ENCODE data around the gene ABCC4.

The ABCC4 gene

DNA sequence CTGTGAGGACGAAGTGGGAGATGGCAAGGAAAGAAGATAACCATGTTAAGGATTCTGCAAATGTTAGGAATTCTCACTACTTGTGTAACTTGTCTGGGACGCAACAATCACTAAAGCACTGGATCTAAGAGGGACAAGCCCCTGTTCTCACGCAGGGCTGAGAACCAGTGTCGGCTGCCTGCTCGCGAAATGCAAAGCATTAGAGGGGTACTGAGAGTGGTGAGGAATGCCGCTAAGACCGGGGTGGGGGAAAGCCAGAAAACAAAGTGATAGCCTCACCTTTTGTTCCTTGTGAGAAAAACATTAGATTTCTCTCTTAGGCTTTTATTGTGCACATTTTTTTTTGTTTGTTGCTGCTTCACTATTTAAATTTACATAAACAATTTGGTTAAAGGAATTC lies 241.9 kb downstream of the ABCC4 start:
- DNase-seq (ENCODE audit: low read depth in 2 of 2): no peak

DNA sequence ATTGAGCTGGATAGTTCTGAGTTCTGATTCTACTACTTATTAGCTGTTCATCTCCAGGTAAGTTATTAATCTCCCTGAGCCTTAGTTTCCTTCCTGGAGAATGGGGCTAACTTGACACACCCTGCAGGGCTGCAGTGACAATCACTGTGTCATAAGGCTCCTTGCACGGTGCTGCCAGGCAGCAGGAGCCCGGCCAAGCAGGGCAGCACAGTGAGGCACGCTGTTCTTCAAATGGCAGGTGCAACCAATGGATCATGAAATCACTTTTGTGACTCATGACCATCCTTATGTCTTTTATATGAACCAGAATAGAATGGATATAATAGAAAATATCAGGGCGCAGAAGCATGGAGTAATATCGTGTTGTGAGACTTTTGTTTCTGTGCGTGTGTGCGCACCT lies 242.6 kb downstream of the ABCC4 start:
- DNase-seq (ENCODE audit: low read depth in 2 of 2): no peak

DNA sequence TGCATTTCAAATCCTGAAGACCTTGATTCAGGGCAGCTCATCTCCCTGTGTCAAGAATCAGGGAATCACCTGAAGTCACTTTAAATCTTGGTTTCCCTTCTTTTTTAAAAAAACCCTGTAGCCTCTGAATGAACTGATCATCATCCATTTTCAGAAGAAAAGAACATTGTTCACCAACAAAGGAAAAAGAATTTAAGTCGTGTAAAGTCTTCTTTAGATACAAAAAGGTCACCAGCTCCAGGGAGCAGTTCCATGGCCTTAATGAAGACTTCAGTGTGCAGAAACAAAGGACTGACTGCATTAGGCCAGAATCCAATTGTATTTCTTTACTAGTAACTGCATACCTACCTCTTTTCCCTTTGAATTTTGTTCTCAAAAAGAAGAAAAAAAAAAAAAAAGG lies 245.0 kb downstream of the ABCC4 start:
- DNase-seq (ENCODE audit: low read depth in 2 of 2): no peak

DNA sequence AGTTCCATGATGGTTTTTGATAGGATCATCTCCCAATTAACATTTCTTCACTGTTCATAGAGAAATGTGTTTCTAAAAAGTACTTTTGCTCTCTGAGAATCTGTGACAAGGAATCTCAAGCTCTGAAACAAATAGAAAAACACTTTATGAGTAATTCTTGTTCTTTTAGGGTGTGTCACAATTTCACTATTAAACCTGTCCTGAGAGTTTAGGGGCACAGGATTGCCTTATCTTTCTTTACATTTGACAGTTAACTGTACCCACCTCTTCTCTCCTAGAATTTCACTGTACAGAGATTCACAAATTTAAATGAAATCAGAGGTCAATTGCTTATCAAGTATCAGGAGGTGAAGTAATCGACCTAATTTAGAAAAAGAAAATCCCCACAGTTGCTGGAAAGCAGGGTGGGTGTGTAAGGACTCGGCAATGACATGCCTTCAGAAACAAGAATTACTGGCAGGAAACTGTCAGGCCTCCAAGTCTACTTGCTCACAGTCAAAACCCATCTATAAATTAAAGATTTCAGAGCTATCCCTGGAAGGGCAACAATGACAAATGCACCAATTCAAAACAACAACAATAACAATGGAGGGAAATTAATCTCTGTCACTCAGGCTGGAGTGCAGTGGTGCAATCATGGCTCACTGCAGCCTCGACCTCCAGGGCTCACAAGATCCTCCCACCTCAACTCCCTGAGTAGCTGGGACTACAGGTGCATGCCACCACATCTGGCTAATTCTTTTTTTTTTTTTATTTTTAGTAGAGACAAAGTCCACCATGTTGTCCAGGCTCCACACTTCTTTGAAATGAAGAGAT lies 250.2 kb downstream of the ABCC4 start:
- DNase-seq (ENCODE audit: low read depth in 2 of 2): no peak

DNA sequence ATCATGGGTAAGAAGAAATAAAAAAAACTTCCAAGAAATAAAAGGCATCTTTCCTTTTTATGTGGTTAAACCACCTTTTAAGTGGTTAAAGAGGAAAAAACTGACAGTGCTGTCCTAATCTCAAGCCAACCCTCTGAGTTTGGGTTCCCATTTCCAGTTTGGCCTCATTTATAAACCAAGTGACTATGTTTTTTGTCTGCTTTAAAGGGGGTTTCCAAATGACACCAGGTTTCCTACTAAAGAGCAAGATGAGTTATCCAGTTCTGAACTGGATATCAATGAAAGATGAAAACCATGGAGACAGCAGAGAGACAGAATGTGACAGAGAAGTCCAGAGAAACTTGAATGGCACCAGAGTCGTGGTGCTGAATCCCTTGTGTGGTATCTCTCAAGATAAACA lies 251.5 kb downstream of the ABCC4 start:
- DNase-seq (ENCODE audit: low read depth in 2 of 2): no peak

DNA sequence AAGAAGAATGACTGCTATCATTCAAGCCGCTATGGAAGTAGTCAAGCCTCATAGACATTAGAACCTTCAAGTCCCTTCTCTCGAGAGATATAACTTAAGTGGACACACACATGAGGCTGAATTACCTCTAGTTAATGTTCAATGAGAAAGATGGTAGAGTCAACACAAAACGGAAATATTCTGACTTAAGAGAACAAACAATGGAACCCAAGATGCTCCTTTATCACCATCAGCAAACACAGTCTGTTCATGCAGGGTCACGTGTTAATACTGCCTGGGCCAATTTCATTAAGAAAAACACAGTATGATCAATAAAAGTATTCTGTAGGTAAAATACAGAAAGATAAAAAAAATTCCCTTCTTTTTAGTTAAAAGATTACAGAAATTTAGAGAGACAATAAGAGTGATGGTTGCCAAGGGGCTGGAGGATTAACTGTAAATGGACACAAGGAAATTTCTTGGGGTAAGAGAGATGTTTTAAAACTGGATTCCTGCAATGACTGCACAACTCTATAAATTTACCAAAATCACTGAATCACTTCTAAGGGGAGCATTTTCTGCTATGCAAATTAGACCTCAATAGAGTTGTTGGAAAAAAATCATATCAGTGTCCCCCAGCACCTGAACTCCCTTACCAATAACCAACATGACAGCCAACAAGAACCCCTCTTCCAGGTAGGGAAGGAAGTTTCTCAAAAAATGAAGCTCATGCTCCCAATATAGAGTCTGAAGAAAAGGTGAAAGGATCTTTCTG lies 256.6 kb downstream of the ABCC4 start:
- DNase-seq (ENCODE audit: low read depth in 2 of 2): no peak

DNA sequence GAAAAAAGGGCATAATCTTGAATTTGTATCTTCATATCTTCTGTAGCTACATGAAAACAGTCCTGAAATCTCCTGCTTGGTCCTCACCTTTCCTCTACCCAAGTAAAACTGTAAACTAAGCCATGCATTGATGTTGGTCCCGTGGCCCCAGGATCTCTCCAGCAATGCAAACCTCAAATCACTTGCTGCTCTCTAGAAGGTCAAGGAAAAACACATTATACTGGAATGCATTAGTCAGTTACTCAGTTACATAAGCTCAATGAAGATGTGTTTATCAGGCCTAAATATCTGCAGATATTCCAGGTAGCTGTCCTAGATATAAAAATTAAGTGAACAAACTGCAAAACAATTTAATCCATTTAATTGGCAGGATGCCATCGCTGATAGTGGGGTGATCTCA lies 261.8 kb downstream of the ABCC4 start:
- DNase-seq (ENCODE audit: low read depth in 2 of 2): no peak

DNA sequence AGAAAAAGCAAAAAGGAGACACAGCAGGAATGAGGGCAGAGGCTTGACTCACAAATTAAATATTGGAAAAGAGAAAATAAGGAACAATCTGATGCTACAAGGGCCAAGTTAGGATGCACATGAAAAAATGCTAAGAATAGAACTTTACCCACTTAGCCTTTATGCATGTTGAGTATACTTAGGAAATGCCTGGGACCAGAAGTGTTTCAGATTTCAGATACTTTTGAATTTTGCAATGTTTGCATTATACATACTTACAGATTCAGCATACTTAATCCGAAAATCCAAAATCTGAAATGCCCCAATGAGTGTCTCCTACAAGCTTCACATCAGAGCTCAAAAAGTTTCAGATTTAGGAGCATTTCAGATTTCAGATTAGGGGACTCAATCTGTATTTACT lies 262.3 kb downstream of the ABCC4 start:
- DNase-seq (ENCODE audit: low read depth in 2 of 2): no peak

DNA sequence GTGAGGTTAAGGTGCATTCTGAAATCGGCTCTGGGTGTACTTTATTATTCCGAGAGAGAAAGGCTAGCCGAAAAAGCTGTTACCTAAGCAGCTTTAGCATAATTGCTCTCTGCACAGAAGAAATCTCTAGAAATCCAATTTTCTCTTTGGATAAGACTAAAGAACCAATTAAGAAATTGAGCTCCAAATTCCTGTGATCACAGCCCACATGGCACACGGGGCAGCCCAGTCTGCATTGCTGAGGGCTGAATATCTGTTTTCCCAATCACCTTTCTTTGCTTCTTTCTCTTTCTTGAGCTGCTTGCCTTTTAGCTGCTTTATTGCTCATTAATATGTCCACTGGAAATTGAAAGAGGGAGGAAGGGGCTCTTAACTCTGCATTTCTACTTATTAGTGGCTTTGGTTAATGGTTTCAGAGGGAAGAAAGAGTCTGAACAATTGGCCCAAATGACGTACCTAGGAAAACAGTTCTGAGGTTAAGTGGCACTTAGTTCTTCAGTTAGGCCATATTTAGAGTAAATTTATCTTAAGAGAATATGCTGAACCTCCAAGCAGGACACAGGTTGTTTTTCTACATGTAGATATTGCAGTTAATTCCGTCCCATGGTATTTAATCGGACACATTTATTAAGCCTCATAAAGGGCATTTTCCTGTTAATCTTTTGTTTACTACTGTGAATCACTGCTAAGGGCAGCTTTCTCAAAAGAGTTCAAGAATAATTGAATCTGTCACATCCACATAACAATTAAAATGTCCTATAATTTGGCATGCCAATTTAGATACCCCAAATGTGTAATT lies 265.7 kb downstream of the ABCC4 start:
- DNase-seq (ENCODE audit: low read depth in 2 of 2): no peak

DNA sequence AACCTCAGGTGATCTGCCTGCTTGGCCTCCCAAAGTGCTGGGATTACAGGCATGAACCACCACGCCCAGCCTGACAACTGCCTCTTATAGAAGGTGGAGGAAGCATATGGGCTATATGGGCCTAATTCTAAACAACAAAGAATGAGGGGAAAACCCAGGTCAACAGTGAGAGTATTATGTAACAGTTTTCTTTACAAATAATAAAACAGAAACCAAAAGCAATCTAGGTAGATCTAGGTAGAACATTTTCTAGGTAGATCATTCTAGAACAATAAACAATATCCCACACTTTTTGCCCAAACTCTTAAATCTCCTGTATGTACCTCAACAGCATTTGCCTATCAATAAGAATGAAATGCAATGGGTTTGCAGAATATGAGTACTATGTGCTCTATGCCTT lies 267.4 kb downstream of the ABCC4 start:
- DNase-seq (ENCODE audit: low read depth in 2 of 2): no peak

DNA sequence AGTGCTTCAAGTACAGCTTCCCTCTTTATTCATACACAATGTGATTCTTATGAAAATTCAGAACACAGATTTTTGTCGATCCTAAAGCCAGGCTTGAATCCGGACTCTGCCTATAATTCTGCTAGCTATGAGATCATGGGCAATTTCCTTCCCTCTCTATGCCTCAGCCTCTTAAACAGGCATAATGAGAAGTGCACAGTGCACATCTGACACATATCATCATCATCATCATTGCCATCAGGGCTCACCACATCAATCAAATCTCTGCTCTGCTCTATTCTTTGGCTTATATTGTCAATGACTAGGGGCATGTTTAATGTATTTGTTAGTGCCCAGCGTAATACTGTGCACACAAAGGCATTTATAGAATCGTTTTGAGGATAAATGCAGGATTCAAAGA lies 269.1 kb downstream of the ABCC4 start:
- DNase-seq (ENCODE audit: low read depth in 2 of 2): no peak

DNA sequence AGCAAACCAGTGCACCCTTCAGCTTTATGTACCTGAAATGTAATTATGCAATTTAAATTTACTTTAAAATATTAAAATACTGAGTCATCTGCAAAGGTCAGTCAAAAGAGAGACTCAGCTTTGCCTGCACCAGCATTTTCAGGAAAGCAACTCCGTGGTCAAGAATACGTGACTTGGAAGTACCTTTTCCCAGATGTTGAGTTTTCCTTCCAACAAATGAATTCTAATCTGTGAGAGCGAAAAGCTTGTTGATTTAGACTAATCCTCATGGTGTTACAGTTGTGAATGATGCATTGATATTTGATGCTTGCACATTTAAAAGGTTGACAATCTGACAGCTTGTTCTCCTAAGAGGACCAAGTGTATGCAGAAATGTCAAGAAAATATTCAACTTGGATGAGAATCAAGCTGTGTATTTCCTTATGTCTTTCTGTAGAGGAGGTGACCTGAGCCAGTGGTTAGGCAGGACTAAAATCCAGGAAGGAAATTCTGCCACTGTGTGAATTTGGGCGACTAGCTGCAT lies 270.4 kb downstream of the ABCC4 start:
- DNase-seq (ENCODE audit: low read depth in 2 of 2): no peak

DNA sequence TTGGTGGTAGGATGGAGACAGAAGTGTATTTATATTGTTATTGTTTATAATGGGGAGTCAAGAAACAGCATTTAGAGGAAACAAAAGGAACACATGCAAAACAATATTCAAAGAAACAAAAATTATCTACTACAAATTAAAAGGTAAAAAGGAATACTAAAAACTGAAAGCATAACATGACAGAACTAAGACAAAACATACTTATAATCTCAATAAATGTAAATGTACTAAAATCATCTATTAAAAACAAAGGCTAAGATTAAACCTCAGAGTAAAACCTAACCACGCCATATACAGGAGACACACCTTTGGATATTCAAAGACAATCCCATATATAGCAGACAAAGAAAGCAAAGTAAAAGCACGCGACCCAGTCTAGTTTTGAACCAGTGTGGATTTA lies 273.6 kb downstream of the ABCC4 start:
- no peak for DNase-seq (ENCODE audit: low read depth in 2 of 2)

DNA sequence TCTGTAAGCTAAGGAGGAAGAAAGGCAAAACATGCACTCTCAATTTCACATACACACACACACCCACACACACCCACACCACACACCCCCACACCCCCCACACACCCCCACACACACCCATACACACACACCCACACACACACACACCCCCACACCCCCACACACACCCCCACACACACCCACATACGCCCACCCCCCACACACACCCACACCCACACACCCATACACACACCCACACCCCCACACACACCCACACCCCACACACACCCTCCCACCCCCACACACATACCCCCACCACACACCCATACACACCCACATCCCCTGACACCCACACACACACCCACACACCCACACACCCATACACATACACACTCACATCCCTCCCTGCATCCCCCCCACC lies 276.1 kb downstream of the ABCC4 start:
- no peak for DNase-seq (ENCODE audit: low read depth in 2 of 2)

DNA sequence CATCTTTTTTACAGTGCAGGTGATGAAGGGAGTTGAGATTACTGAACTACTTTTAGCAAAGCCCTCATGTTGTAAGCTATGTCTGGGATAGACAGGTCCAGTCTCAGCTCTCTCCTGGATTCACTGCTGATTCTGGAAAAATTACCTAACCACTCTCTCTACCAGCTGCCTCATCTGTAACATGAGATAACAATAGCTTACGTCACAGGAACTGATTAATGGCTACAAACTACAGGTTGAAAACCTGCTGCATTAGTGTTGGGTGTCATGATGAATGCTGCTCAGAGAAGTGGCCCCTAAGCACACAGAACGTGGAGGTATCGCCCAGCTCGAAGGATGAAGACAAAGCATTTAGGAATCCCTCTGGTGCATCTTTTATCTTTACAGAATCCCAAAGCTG lies 277.8 kb downstream of the ABCC4 start:
- no peak for DNase-seq (ENCODE audit: low read depth in 2 of 2)

DNA sequence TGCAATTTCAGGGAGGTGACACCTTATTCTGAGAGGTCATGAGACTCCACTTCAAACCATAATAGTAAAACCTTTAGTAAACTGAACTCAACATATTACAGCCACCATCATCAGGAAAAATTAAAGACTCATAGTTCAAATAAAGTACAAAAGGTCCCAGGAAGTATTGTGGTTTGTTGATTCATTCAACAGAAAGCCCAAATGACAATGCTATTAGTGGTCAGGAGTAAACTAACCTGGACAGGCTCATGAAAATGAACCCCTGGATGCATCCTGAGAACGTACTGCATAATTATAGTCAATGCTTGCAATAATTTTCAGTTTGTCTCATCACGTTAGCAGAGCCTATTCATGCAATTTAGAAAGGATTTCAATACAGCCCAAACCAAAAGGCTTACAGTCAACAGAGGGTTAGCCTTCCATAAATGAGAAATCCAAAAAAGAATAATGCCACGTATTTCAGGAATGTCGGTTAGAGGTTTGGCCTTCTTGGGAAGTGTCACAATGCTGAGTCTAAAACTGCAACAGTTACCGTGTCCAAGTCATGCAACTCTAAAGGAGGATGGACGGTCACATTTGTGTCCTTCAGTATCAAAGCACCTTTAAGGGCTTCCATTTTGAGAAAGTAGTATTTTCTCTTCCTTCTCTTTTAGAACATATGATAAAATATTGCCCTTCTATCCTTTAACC lies 280.8 kb downstream of the ABCC4 start:
- no peak for DNase-seq (ENCODE audit: low read depth in 2 of 2)

DNA sequence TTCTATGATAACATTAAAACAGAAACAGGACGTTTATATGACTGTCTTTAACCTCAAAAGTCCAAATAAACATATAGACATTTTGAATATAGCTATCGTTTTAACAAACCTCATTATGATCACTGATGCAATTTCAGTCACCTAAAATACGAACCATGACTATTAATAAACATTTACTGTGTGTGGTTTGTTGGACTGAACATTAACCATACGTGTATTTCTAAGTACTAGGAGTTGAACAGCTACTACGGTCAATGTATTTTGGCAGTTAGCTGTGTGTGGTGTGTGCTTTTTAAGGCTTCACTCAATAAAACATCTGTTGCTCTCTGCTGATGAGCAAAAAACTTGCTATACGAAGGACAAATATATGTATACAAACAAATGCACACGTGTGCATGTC lies 281.4 kb downstream of the ABCC4 start:
- DNase-seq (ENCODE audit: low read depth in 2 of 2): no peak

DNA sequence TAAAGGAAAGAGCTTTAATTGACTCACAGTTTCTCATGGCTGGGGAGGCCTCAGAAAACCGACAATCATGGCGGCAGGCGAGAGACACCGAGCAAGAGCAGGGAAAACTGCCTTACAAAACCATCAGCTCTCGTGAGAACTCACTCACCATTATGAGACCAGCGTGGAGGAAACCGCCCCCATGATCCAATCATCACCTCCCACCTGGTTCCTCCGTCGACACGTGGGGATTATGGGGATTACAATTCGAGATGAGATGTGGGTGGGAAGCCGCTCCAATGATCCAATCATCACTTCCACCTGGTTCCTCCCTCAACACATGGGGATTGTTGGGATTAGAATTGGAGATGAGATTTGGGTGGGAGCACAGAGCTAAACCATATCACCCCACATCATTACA lies 293.9 kb downstream of the ABCC4 start:
- DNase-seq (ENCODE audit: low read depth in 2 of 2): no peak

DNA sequence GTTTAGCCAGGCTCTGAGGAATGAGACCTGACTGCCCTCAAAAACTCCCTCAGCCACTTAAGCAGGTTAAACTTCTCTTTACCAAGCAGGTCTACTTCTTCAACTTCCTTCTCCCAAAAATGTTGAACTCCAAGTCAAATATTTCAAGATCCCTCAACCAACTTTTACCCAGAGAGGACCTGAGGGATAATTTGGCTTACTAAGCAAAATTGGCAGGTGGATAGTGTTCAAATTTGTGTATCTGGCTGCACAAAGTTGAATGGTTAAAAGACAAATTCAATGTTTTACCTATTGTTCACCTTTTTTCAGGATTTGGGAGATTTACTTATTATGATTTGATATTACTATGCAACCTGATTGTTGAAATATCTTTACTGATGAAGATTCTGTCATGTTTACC lies 296.0 kb downstream of the ABCC4 start:
- DNase-seq (ENCODE audit: low read depth in 2 of 2): no peak

DNA sequence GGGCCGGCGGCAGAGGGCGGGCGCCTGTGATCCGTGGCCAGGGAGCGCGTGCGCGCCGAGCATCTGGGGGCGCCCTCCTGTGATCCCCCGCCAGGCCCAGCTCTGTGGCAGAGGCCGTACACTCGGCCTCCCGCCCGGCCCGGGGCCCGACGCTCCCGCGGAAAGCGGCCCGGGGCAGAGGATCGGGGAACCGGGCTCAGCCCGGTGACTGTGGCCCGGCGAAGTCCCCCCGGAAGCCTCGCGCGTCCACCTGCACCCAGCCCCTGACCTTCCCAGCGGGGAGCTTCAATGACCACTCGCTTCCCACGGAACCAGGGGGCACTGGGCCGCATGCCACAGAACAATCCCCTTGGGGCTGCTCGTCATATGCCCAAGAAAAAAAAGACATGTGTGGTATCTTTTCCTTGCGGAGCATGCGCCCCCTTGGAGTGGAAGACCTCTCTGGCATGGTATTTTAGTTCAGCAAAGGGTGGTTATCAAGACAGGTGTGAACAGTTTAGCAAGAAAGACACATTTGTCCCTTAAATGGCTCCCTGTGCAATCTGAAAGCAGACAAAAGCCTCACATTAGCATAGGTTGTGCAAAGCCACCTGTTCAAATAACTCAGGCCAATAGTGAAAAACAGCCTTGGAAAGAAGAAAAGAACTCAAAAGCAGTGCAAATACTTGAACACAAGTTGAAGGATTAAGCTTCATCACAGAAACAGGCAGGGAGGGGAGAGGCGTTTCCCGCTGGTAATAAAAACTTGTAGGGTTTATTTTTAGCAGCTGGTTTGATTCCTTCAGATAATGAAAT lies 298.0 kb downstream of the ABCC4 start:
- DNase-seq (ENCODE audit: low read depth in 2 of 2): no peak

DNA sequence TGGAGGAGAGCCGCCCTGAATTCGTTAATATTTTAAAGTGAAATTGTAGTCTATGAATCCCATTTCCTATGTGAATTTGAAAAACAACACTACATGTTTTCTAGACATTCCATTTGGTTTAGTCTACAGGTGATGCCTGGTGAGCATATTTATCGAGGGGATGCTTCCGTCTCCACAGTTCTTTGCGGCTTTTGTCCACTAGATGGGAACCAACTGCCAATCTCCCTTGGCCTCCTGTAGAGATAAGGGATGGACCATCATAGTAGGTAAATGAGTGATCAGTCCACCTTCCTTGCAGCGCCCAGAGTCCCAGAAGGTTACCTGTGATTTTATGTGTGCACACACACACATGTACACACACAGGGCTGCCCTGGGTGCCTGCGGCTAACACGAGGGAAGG lies 299.1 kb downstream of the ABCC4 start:
- no peak for DNase-seq (ENCODE audit: low read depth in 2 of 2)

Measured in stimulated activated CD8-positive, alpha-beta memory T cell treated with anti-CD3 and anti-CD28 coated beads, Interleukin-7, amount 100 ng/mL, for 4 hours (primary cell).